Gastroesophageal sphincter (tissue), 3 donors: ENCODE results near the gene BLCAP.

Experiments used
- POLR2A ChIP-seq, 2 donors: fragments of 450-650 bp; IDR thresholded peaks; one replicate each; pipeline ENCODE4 v1.6.1; 2017; ENCODE audit warnings: antibody characterized with exemption in 2 of 2, mild to moderate bottlenecking in 2 of 2, moderate library complexity in 1 of 2
- TF ChIP-seq, protein P1 (sequence below), 4 experiments: fragments of 200-600 bp in 2 of 4; fragments of 450-650 bp in 2 of 4; sonication (generic) in 1 of 4; IDR thresholded peaks; one replicate each; pipeline ENCODE4 v1.5.1; 2017 to 2019; ENCODE audit warnings: antibody characterized with exemption in 4 of 4, mild to moderate bottlenecking in 2 of 4, moderate library complexity in 2 of 4

DNA sequence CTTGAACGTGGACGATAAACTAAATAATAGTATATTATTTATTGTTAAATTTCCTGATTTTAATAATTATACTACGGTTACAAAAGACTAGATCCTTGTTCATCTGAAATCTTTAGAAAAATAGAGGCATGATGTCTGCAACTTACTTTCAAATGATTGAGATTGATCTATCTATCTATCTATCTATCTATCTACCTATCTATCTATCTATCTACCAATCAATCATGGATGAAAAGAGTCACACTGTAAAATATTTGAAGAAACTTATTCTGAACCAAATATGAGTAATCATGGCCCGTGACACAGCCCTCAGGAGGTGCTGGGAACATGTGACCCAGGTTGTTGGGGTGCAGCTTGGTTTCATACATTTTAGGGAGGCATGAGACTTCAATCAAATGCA lies 11.7 kb upstream of the BLCAP start:
- TF ChIP-seq, protein P1, sequence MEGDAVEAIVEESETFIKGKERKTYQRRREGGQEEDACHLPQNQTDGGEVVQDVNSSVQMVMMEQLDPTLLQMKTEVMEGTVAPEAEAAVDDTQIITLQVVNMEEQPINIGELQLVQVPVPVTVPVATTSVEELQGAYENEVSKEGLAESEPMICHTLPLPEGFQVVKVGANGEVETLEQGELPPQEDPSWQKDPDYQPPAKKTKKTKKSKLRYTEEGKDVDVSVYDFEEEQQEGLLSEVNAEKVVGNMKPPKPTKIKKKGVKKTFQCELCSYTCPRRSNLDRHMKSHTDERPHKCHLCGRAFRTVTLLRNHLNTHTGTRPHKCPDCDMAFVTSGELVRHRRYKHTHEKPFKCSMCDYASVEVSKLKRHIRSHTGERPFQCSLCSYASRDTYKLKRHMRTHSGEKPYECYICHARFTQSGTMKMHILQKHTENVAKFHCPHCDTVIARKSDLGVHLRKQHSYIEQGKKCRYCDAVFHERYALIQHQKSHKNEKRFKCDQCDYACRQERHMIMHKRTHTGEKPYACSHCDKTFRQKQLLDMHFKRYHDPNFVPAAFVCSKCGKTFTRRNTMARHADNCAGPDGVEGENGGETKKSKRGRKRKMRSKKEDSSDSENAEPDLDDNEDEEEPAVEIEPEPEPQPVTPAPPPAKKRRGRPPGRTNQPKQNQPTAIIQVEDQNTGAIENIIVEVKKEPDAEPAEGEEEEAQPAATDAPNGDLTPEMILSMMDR (IDR thresholded peaks at IDR 0.05): no peak
- no peak for TF ChIP-seq POLR2A (IDR thresholded peaks at IDR 0.05)
